Uterus (tissue), 2 donors: Measurements from ENCODE around the gene STX18.

Experiments used
- POLR2A ChIP-seq, 2 donors: fragments of 450-650 bp; IDR thresholded peaks; one replicate each; pipeline ENCODE4 v1.6.1; 2016; ENCODE audit warnings: antibody characterized with exemption in 2 of 2, mild to moderate bottlenecking in 1 of 2, moderate library complexity in 1 of 2
- TF ChIP-seq, protein P1 (sequence below), 4 experiments: fragments of 200-600 bp in 2 of 4; fragments of 450-650 bp in 2 of 4; sonication (generic) in 2 of 4; IDR thresholded peaks; one replicate each; pipeline ENCODE4 v1.5.1; 2016 to 2019; ENCODE audit warnings: antibody characterized with exemption in 4 of 4, mild to moderate bottlenecking in 2 of 4, moderate library complexity in 1 of 4

DNA sequence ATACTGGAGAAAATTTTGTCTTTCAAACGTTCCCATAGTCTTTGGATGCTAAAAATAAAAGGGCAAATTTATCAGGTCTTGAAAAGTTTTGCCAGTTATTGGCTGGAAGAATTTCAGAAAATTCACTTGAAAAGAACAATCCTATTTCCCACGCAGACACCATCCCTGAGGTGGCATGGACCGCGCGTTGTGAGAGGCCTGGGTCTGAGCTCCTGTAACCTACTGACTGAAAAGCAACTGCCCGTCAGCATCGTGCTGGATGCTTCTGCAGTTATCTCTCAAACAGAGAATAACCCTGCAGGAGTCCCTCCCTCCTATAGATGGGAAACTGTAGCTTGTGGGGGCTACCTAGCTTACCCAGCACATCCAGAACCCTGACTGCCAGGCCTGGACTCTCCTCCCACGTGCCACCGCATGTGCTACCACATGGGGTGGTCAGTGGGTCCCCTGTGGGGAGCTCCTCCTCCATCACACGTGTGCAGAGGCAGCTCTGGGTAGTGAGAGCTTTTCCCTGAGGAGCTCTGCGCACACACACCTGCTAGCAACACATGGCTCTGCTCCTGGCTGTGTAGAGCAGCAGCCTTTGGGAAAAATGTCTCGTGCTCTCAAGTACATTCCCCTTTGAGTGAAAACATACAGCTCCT is 118.9 kb downstream of the STX18 start:
- TF ChIP-seq, protein P1, sequence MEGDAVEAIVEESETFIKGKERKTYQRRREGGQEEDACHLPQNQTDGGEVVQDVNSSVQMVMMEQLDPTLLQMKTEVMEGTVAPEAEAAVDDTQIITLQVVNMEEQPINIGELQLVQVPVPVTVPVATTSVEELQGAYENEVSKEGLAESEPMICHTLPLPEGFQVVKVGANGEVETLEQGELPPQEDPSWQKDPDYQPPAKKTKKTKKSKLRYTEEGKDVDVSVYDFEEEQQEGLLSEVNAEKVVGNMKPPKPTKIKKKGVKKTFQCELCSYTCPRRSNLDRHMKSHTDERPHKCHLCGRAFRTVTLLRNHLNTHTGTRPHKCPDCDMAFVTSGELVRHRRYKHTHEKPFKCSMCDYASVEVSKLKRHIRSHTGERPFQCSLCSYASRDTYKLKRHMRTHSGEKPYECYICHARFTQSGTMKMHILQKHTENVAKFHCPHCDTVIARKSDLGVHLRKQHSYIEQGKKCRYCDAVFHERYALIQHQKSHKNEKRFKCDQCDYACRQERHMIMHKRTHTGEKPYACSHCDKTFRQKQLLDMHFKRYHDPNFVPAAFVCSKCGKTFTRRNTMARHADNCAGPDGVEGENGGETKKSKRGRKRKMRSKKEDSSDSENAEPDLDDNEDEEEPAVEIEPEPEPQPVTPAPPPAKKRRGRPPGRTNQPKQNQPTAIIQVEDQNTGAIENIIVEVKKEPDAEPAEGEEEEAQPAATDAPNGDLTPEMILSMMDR (IDR thresholded peaks at IDR 0.05), result no peak
- TF ChIP-seq POLR2A (IDR thresholded peaks at IDR 0.05), result no peak
